B cell (primary cell): ENCODE results near the gene LRP6. TPM values are rescaled to one million over a fixed set of nuclear protein-coding genes. Genes with fewer than 3 reads are reported as not detected.

Experiments
- ATAC-seq: fragments of 200-7000 bp; cut with Tn5 transposase; one replicate; pipeline ENCODE4 v1.10.0; 2021; ENCODE audit warnings: low read depth, mild to moderate bottlenecking, moderate number of reproducible peaks, moderate library complexity
- CTCF ChIA-PET: fragments of 350-600 bp; sonication (Branson Sonifier 250); formaldehyde crosslinking; loops from one replicate; lab custom pipeline; 2021; ENCODE audit warnings: antibody characterized with exemption, inconsistent platforms; lab: Charles Lee
- POLR2A ChIA-PET: fragments of 350-600 bp; sonication (Branson Sonifier 250); formaldehyde crosslinking; loops from one replicate; lab custom pipeline; 2021; ENCODE audit warnings: antibody characterized with exemption; lab: Charles Lee
- DNase-seq: peaks from one replicate; pipeline ENCODE4 v3.0.0; 2013
- H2AFZ ChIP-seq: 2 replicates; pipeline ENCODE4 v1.6.1; 2012; ENCODE audit warnings: mild to moderate bottlenecking, low read depth, low read length; ENCODE audit not compliant: insufficient read depth, poor library complexity, severe bottlenecking
- H3K27ac ChIP-seq, 2 donors: 1 replicate in 1 of 2; 2 replicates in 1 of 2; pipeline ENCODE4 v1.5.1; 2012 to 2013; ENCODE audit warnings: low read length in 2 of 2, mild to moderate bottlenecking in 2 of 2, moderate library complexity in 1 of 2
- H3K27me3 ChIP-seq, 4 experiments: fragments of 200-600 bp in 1 of 4; sonication (generic) in 1 of 4; replicated peaks in 1 of 4; 1 replicate in 2 of 4; 2 replicates in 2 of 4; pipeline versions ENCODE4 v1.6.1 to v1.7.0; 2013 to 2016; ENCODE audit warnings: low read length in 3 of 4, mild to moderate bottlenecking in 2 of 4, mixed read lengths in 1 of 4, moderate library complexity in 1 of 4; ENCODE audit not compliant: insufficient read depth in 4 of 4, control insufficient read depth in 3 of 4; ENCODE audit errors: control extremely low read depth in 1 of 4
- H3K36me3 ChIP-seq, 2 experiments: replicated peaks in 1 of 2; 1 replicate in 1 of 2; 2 replicates in 1 of 2; pipeline versions ENCODE4 v1.6.1 to v1.7.1; 2013; ENCODE audit warnings: low read length in 1 of 2; ENCODE audit not compliant: insufficient read depth in 2 of 2, control insufficient read depth in 1 of 2; ENCODE audit errors: control extremely low read depth in 1 of 2, extremely low read depth in 1 of 2
- H3K4me1 ChIP-seq, 2 donors: fragments of 200-600 bp in 1 of 2; sonication (generic) in 1 of 2; 1 replicate in 1 of 2; 2 replicates in 1 of 2; pipeline versions ENCODE4 v1.5.1 to v1.6.1; 2013 to 2017; ENCODE audit warnings: low read length in 2 of 2; ENCODE audit not compliant: control insufficient read depth in 2 of 2, insufficient read depth in 2 of 2
- H3K4me2 ChIP-seq: replicated peaks from 2 replicates; pipeline ENCODE3; 2012; ENCODE audit warnings: mild to moderate bottlenecking, low read depth, low read length; ENCODE audit not compliant: poor library complexity, severe bottlenecking
- H3K4me3 ChIP-seq, 5 experiments: fragments of 200-600 bp in 1 of 5; sonication (generic) in 1 of 5; 1 replicate in 3 of 5; 2 replicates in 2 of 5; pipeline versions ENCODE4 v1.5.1 to v1.7.0; 2011 to 2016; ENCODE audit warnings: low read length in 4 of 5, mild to moderate bottlenecking in 4 of 5, low read depth in 2 of 5, control low read depth in 1 of 5, moderate library complexity in 1 of 5; ENCODE audit not compliant: insufficient read depth in 1 of 5; ENCODE audit errors: control extremely low read depth in 1 of 5, extremely low read depth in 1 of 5
- H3K79me2 ChIP-seq: fragments of 200-600 bp; sonication (generic); one replicate; pipeline ENCODE4 v1.6.0; 2016; ENCODE audit warnings: low read length; ENCODE audit not compliant: control insufficient read depth, insufficient read depth
- H3K9ac ChIP-seq: fragments of 200-600 bp; sonication (generic); 2 replicates; pipeline ENCODE4 v1.6.1; 2017; ENCODE audit warnings: mild to moderate bottlenecking, low read length, moderate library complexity
- H3K9me3 ChIP-seq, 3 donors: one replicate each; pipeline versions ENCODE4 v1.6.1 to v1.7.1; 2013; ENCODE audit warnings: low read length in 2 of 3; ENCODE audit not compliant: control insufficient read depth in 2 of 3, insufficient read depth in 1 of 3; ENCODE audit errors: control extremely low read depth in 1 of 3
- H4K20me1 ChIP-seq: 2 replicates; pipeline ENCODE4 v1.6.0; 2012; ENCODE audit warnings: mild to moderate bottlenecking, low read length; ENCODE audit not compliant: insufficient read depth, control insufficient read depth, poor library complexity, severe bottlenecking
- H3K27ac Mint-ChIP-seq: one replicate; pipeline ENCODE4 v1.8.0; 2021; ENCODE audit warnings: mixed read lengths
- H3K27me3 Mint-ChIP-seq: one replicate; pipeline ENCODE4 v1.8.0; 2021; ENCODE audit warnings: mixed read lengths
- H3K4me1 Mint-ChIP-seq: one replicate; pipeline ENCODE4 v1.8.0; 2021; ENCODE audit warnings: mixed read lengths
- H3K4me3 Mint-ChIP-seq: one replicate; pipeline ENCODE4 v1.8.0; 2021; ENCODE audit warnings: mixed read lengths
- H3K9me3 Mint-ChIP-seq: one replicate; pipeline ENCODE4 v1.8.0; 2022; ENCODE audit warnings: mixed read lengths; ENCODE audit not compliant: insufficient read depth
- CTCF ChIP-seq: fragments of 200-600 bp; IDR thresholded peaks from one replicate; pipeline ENCODE4 v1.8.0; 2022; ENCODE audit warnings: antibody characterized with exemption, mild to moderate bottlenecking
- EZH2 ChIP-seq: IDR thresholded peaks from 2 replicates; pipeline ENCODE4 v1.6.1; 2012; ENCODE audit warnings: borderline replicate concordance, low read depth, mild to moderate bottlenecking, moderate library complexity, low read length; ENCODE audit not compliant: insufficient read depth, poor library complexity, severe bottlenecking
- WGBS: methylation state at CpG from one replicate; pipeline ENCODE4 v1.1.5; 2013; ENCODE audit warnings: missing lambda C conversion rate; ENCODE audit not compliant: insufficient coverage; 5-methylcytosine and 5-hydroxymethylcytosine counted together
- intact Hi-C: fragments of 100-400 bp; cut with micrococcal nuclease; formaldehyde crosslinking; loops from one replicate; pipeline ENCODE4 v1.10.0; 2022
- polyA plus RNA-seq: library from polyadenylated mRNA; depleted of rRNA; stranded (reverse); fragments of >200 nt; gene quantifications from 2 replicates; pipeline ENCODE4 v1.2.3, GENCODE V29; 2012
- total RNA-seq, 2 donors: library from RNA; stranded (reverse); fragments of 120-200 nt in 1 of 2; gene quantifications; 1 replicate in 1 of 2; 2 replicates in 1 of 2; pipeline versions ENCODE4 v1.2.3 to v1.2.4, GENCODE V29; 2013 to 2022

The LRP6 gene
- total and polyA plus RNA-seq, 2 donors (not counting 1 experiment from before 2014, with no cell fraction given), result 0.34 to 2.8 TPM

- Histone ChIP-seq H3K9ac (no peak overlapping the region), H3K79me2 (no peaks in the 10 kb centered on the region), H3K4me1 (no peaks in the 10 kb centered on the region), H2AFZ (no peak overlapping the region), H3K27me3 (no peaks in the 10 kb centered on the region), H3K4me3 (no peak overlapping the region), H4K20me1 (no peaks in the 10 kb centered on the region), H3K4me2 (no peak overlapping the region), H3K9me3 (peaks cover 0 to 4% (median 1%) of the 10 kb centered on the region in 3 donors), H3K36me3 (no peaks in the 10 kb centered on the region), H3K27ac (no peak overlapping the region)
- TF ChIP-seq CTCF, result no peak
- TF ChIP-seq EZH2, result no peak
- Mint-ChIP-seq H3K4me1 (no peaks in the 10 kb centered on the region), H3K4me3 (no peak overlapping the region), H3K27ac (no peak overlapping the region), H3K9me3 (peaks cover 5% of the 10 kb centered on the region), H3K27me3 (peaks cover 12% of the 10 kb centered on the region)
- WGBS, result no CpG with 5 or more reads among the region's 2 CpGs
- ChIA-PET POLR2A (no interaction called here), CTCF (no interaction called here)
- intact Hi-C loops, result no loop called here
- no peak for ATAC-seq
- no peak for DNase-seq
Measured at GRCh38 chr12:12224240-12224940, 42.5 kb downstream of the LRP6 start.

GRCh38 chr12:12221560-12221959 lies 45.3 kb downstream of the LRP6 start:
- H3K27me3 Mint-ChIP-seq, result peaks cover 12% of the 10 kb centered on the region

More at GRCh38 chr12:12221560-12221959, 45.3 kb downstream of the LRP6 start:
- intact Hi-C loops, result no loop called here
- H3K79me2 ChIP-seq, result no peaks in the 10 kb centered on the region
- no peak overlapping the region for H3K4me3 Mint-ChIP-seq
- ATAC-seq (no peak), DNase-seq (no peak)
- CTCF ChIA-PET, result no interaction called here
- H3K27me3 ChIP-seq, result no peaks in the 10 kb centered on the region
- H3K4me1 ChIP-seq, result no peaks in the 10 kb centered on the region
- H3K9me3 ChIP-seq, result peaks cover 0 to 4% (median 1%) of the 10 kb centered on the region in 3 donors
- H3K9ac ChIP-seq, result no peak overlapping the region
- no peak for TF ChIP-seq CTCF
- no peak for TF ChIP-seq EZH2
- no peak overlapping the region for H3K27ac ChIP-seq
- H3K4me2 ChIP-seq, result no peak overlapping the region
- peaks cover 5% of the 10 kb centered on the region for H3K9me3 Mint-ChIP-seq
- no CpG with 5 or more reads among the region's 2 CpGs for WGBS
- no peak overlapping the region for H3K27ac Mint-ChIP-seq
- POLR2A ChIA-PET, result no interaction called here
- no peaks in the 10 kb centered on the region for H4K20me1 ChIP-seq
- H3K36me3 ChIP-seq, result no peaks in the 10 kb centered on the region
- H3K4me3 ChIP-seq, result no peak overlapping the region
- no peak overlapping the region for H2AFZ ChIP-seq
- H3K4me1 Mint-ChIP-seq, result peaks cover 2% of the 10 kb centered on the region
